ENCODE measurements around the gene DAGLB. TPM values are rescaled to one million over a fixed set of nuclear protein-coding genes. Genes with fewer than 3 reads are reported as not detected.
A peak's percentile ranks its signal among the peaks of the same experiment; 100 is the strongest.
"Not testable (repeated sequence)": the region's sequence is repeated elsewhere in the genome, so short reads cannot be mapped to it uniquely, and the experiment has no call there.

Gene DAGLB
- total RNA-seq, 2 donors from 2014 or later, result 12.9 to 17.9 TPM

GRCh38 chr7:6450591-6450990 lies 2.8 kb upstream of the DAGLB start:
- not testable (repeated sequence) for ATAC-seq (replicated peaks in 1 of 2); H3K27ac Mint-ChIP-seq; H3K4me3 Mint-ChIP-seq; H3K9me3 Mint-ChIP-seq; H3K27me3 Mint-ChIP-seq (ENCODE audit: low read depth); H3K36me3 Mint-ChIP-seq (ENCODE audit: insufficient read depth in 2 of 2); DNase-seq
- peaks cover 18% of the 10 kb centered on the region for H3K4me1 Mint-ChIP-seq (ENCODE audit: low read depth)

GRCh38 chr7:6449884-6450283 lies 2.1 kb upstream of the DAGLB start:
- H3K27ac Mint-ChIP-seq, result not testable (repeated sequence)

GRCh38 chr7:6448943-6449543 lies 1.3 kb upstream of the DAGLB start:
- no peak for DNase-seq
- no peak overlapping the region for H3K27ac Mint-ChIP-seq
- no peaks in the 10 kb centered on the region for H3K27me3 Mint-ChIP-seq (ENCODE audit: low read depth)
- peak overlapping the region; percentile 49 to 74 for H3K4me3 Mint-ChIP-seq
- H3K4me1 Mint-ChIP-seq (ENCODE audit: low read depth), result peaks cover 32% of the 10 kb centered on the region
- peaks cover 2 to 8% of the 10 kb centered on the region in 2 donors for H3K36me3 Mint-ChIP-seq (ENCODE audit: insufficient read depth in 2 of 2)
- no peak for ATAC-seq (replicated peaks in 1 of 2)
- H3K9me3 Mint-ChIP-seq, result no peaks in the 10 kb centered on the region

More at GRCh38 chr7:6449884-6450283, 2.1 kb upstream of the DAGLB start:
- H3K36me3 Mint-ChIP-seq (ENCODE audit: insufficient read depth in 2 of 2); DNase-seq; ATAC-seq (replicated peaks in 1 of 2); H3K4me3 Mint-ChIP-seq; H3K27me3 Mint-ChIP-seq (ENCODE audit: low read depth); H3K9me3 Mint-ChIP-seq: not testable (repeated sequence)
- H3K4me1 Mint-ChIP-seq (ENCODE audit: low read depth), result peaks cover 23% of the 10 kb centered on the region

- peak overlapping the region; percentile 80 to 94 for H3K4me3 Mint-ChIP-seq
- H3K4me1 Mint-ChIP-seq (ENCODE audit: low read depth), result peaks cover 46% of the 10 kb centered on the region
- peaks cover 6 to 21% of the 10 kb centered on the region in 2 donors for H3K36me3 Mint-ChIP-seq (ENCODE audit: insufficient read depth in 2 of 2)
- H3K9me3 Mint-ChIP-seq, result no peaks in the 10 kb centered on the region
- H3K27ac Mint-ChIP-seq, result peak overlapping the region; percentile 99
- DNase-seq (peak; percentile 41 to 45), ATAC-seq (replicated peaks in 1 of 2) (peak; percentile 38 to 39)
- no peaks in the 10 kb centered on the region for H3K27me3 Mint-ChIP-seq (ENCODE audit: low read depth)
Measured at GRCh38 chr7:6446838-6447580, 745 bp downstream of the DAGLB start.

GRCh38 chr7:6444516-6445269 lies 3.1 kb downstream of the DAGLB start:
- Mint-ChIP-seq H3K4me1 (ENCODE audit: low read depth) (peaks cover 50% of the 10 kb centered on the region), H3K9me3 (no peaks in the 10 kb centered on the region), H3K36me3 (ENCODE audit: insufficient read depth in 2 of 2) (peaks cover 6 to 25% of the 10 kb centered on the region in 2 donors), H3K4me3 (no peak overlapping the region), H3K27ac (peak overlapping the region; percentile 32), H3K27me3 (ENCODE audit: low read depth) (no peaks in the 10 kb centered on the region)
- ATAC-seq (replicated peaks in 1 of 2) (no peak), DNase-seq (no peak)

- DNase-seq, result no peak
- no peak for ATAC-seq (replicated peaks in 1 of 2)
- no peaks in the 10 kb centered on the region for H3K27me3 Mint-ChIP-seq (ENCODE audit: low read depth)
- H3K9me3 Mint-ChIP-seq, result no peaks in the 10 kb centered on the region
- no peak overlapping the region for H3K4me3 Mint-ChIP-seq
- peaks cover 6 to 29% of the 10 kb centered on the region in 2 donors for H3K36me3 Mint-ChIP-seq (ENCODE audit: insufficient read depth in 2 of 2)
- no peak overlapping the region for H3K27ac Mint-ChIP-seq
- peaks cover 63% of the 10 kb centered on the region for H3K4me1 Mint-ChIP-seq (ENCODE audit: low read depth)
Measured at GRCh38 chr7:6443372-6443941, 4.3 kb downstream of the DAGLB start.

- H3K27me3 Mint-ChIP-seq (ENCODE audit: low read depth), result no peaks in the 10 kb centered on the region
- H3K9me3 Mint-ChIP-seq, result no peaks in the 10 kb centered on the region
- H3K4me1 Mint-ChIP-seq (ENCODE audit: low read depth), result peaks cover 65% of the 10 kb centered on the region
- no peak overlapping the region for H3K27ac Mint-ChIP-seq
- H3K36me3 Mint-ChIP-seq (ENCODE audit: insufficient read depth in 2 of 2), result peaks cover 6 to 28% of the 10 kb centered on the region in 2 donors
- ATAC-seq (replicated peaks in 1 of 2), result peak; percentile 47 to 53
- DNase-seq, result peak in 1 of 2 donors; percentile 26
- peak overlapping the region; percentile 3 to 34 for H3K4me3 Mint-ChIP-seq
Measured at GRCh38 chr7:6442114-6442513, 5.6 kb downstream of the DAGLB start.

GRCh38 chr7:6440381-6440780 lies 7.4 kb downstream of the DAGLB start:
- Mint-ChIP-seq H3K27ac (no peak overlapping the region), H3K36me3 (ENCODE audit: insufficient read depth in 2 of 2) (peaks cover 5 to 28% of the 10 kb centered on the region in 2 donors), H3K9me3 (no peaks in the 10 kb centered on the region), H3K4me1 (ENCODE audit: low read depth) (peaks cover 69% of the 10 kb centered on the region), H3K4me3 (no peak overlapping the region), H3K27me3 (ENCODE audit: low read depth) (no peaks in the 10 kb centered on the region)
- ATAC-seq (replicated peaks in 1 of 2) (no peak), DNase-seq (no peak)

GRCh38 chr7:6438427-6438826 lies 9.3 kb downstream of the DAGLB start:
- Mint-ChIP-seq H3K4me1 (ENCODE audit: low read depth) (peaks cover 57% of the 10 kb centered on the region), H3K27ac (no peak overlapping the region), H3K36me3 (ENCODE audit: insufficient read depth in 2 of 2) (peaks cover 3 to 24% of the 10 kb centered on the region in 2 donors), H3K27me3 (ENCODE audit: low read depth) (no peaks in the 10 kb centered on the region), H3K4me3 (peak overlapping the region in 1 of 2 donors; percentile 47), H3K9me3 (no peaks in the 10 kb centered on the region)
- DNase-seq (no peak), ATAC-seq (replicated peaks in 1 of 2) (no peak)

- ATAC-seq (replicated peaks in 1 of 2) (peak; percentile 64 to 82), DNase-seq (peak; percentile 27 to 60)
- peaks cover 2 to 20% of the 10 kb centered on the region in 2 donors for H3K36me3 Mint-ChIP-seq (ENCODE audit: insufficient read depth in 2 of 2)
- no peaks in the 10 kb centered on the region for H3K27me3 Mint-ChIP-seq (ENCODE audit: low read depth)
- no peak overlapping the region for H3K27ac Mint-ChIP-seq
- no peak overlapping the region for H3K4me3 Mint-ChIP-seq
- H3K4me1 Mint-ChIP-seq (ENCODE audit: low read depth), result peaks cover 52% of the 10 kb centered on the region
- no peaks in the 10 kb centered on the region for H3K9me3 Mint-ChIP-seq
Measured at GRCh38 chr7:6437251-6437650, 10.5 kb downstream of the DAGLB start.

- Mint-ChIP-seq H3K9me3 (no peaks in the 10 kb centered on the region), H3K4me1 (ENCODE audit: low read depth) (peaks cover 46% of the 10 kb centered on the region), H3K27ac (peak overlapping the region; percentile 95), H3K27me3 (ENCODE audit: low read depth) (no peaks in the 10 kb centered on the region), H3K4me3 (peak overlapping the region; percentile 67 to 88), H3K36me3 (ENCODE audit: insufficient read depth in 2 of 2) (peaks cover 0 to 15% of the 10 kb centered on the region in 2 donors)
- DNase-seq, result peak; percentile 34 to 45
- peak; percentile 48 to 49 for ATAC-seq (replicated peaks in 1 of 2)
Measured at GRCh38 chr7:6436385-6436685, 11.4 kb downstream of the DAGLB start.

- DNase-seq, result peak; percentile 83 to 93
Measured at GRCh38 chr7:6435486-6436384, 12.0 kb downstream of the DAGLB start.

More at GRCh38 chr7:6435486-6436384, 12.0 kb downstream of the DAGLB start:
- ATAC-seq (replicated peaks in 1 of 2), result peak; percentile 77 to 88
- H3K9me3 Mint-ChIP-seq, result no peaks in the 10 kb centered on the region
- no peaks in the 10 kb centered on the region for H3K27me3 Mint-ChIP-seq (ENCODE audit: low read depth)
- H3K4me3 Mint-ChIP-seq, result peak overlapping the region; percentile 67 to 88
- peaks cover 0 to 14% of the 10 kb centered on the region in 2 donors for H3K36me3 Mint-ChIP-seq (ENCODE audit: insufficient read depth in 2 of 2)
- H3K4me1 Mint-ChIP-seq (ENCODE audit: low read depth), result peaks cover 46% of the 10 kb centered on the region
- peak overlapping the region; percentile 95 for H3K27ac Mint-ChIP-seq
